Measurements from ENCODE around the gene ST3GAL2.
"Not testable (repeated sequence)": the region's sequence is repeated elsewhere in the genome, so short reads cannot be mapped to it uniquely, and the experiment has no call there.

The ST3GAL2 gene

GRCh38 chr16:70393662-70394061, 45.2 kb downstream of the ST3GAL2 start:
- Histone ChIP-seq H3K4me1 (peaks cover 25% of the 10 kb centered on the region), H3K36me3 (peaks cover 21% of the 10 kb centered on the region), H3K9me3 (no peaks in the 10 kb centered on the region), H3K4me3 (ENCODE audit: low read depth, low read length) (no peak overlapping the region), H3K27me3 (no peaks in the 10 kb centered on the region)
- no peak for DNase-seq
- TF ChIP-seq, protein P1, sequence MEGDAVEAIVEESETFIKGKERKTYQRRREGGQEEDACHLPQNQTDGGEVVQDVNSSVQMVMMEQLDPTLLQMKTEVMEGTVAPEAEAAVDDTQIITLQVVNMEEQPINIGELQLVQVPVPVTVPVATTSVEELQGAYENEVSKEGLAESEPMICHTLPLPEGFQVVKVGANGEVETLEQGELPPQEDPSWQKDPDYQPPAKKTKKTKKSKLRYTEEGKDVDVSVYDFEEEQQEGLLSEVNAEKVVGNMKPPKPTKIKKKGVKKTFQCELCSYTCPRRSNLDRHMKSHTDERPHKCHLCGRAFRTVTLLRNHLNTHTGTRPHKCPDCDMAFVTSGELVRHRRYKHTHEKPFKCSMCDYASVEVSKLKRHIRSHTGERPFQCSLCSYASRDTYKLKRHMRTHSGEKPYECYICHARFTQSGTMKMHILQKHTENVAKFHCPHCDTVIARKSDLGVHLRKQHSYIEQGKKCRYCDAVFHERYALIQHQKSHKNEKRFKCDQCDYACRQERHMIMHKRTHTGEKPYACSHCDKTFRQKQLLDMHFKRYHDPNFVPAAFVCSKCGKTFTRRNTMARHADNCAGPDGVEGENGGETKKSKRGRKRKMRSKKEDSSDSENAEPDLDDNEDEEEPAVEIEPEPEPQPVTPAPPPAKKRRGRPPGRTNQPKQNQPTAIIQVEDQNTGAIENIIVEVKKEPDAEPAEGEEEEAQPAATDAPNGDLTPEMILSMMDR (IDR thresholded peaks at IDR 0.05; ENCODE audit: low read depth, low read length): no peak

GRCh38 chr16:70392606-70393005, 46.3 kb downstream of the ST3GAL2 start:
- no peaks in the 10 kb centered on the region for H3K27me3 ChIP-seq
- H3K4me3 ChIP-seq (ENCODE audit: low read depth, low read length): no peak overlapping the region
- TF ChIP-seq, protein P1 (IDR thresholded peaks at IDR 0.05; ENCODE audit: low read depth, low read length): no peak
- H3K4me1 ChIP-seq: peaks cover 25% of the 10 kb centered on the region
- DNase-seq: no peak
- H3K9me3 ChIP-seq: no peaks in the 10 kb centered on the region
- peaks cover 17% of the 10 kb centered on the region for H3K36me3 ChIP-seq

DNA sequence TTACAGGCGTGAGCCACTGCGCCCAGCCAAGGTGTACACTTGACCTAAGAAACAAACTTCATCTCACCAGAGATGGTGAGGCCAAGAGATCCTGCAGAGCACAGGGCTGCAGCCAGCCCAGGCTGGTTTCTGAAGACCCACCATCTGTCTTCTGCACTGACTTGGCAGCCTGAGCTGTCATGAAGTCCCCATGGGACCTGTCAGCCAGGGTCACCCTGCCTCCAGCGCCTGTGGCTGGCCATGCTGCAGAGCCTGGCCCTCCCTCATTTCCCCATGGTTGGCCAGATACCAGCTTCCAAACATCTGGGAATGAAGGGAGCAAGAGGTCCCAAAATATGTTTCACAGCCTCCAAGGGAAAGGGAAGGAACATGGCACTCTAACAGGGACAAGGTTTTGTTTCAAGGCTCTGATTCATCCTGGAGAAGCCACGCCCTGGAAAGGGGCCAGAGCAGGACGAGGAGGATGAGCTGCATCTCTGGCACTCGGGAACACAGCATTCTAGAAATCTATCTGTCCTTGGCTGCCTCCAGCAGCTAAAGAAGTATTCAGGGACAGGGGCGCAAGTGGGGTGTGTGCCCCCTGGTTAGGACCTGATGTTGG, 46.9 kb downstream of the ST3GAL2 start:
- peak; percentile 84 for DNase-seq
- TF ChIP-seq, protein P1 (IDR thresholded peaks at IDR 0.05; ENCODE audit: low read depth, low read length): no peak
- peaks cover 21% of the 10 kb centered on the region for H3K36me3 ChIP-seq

DNA sequence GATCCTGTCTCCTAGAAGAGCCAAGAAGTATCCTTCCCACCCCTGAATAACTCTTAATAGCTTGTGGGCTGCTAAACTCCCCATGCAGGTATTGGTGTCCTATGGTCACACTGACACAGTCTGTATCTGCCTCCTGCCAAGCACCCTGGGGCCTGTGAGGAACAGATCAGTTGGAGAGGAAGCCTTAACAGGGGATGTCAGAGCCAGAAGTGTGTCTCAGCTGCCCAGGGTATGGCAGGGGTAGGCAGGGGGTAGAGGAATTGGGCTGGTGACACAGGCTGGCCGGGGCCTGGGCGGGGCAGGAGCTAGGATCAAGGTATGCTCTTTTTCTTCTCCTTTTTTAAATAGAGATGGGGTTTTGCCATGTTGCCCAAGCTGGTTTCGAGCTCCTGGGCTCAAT, 47.5 kb downstream of the ST3GAL2 start:
- Histone ChIP-seq H3K4me1 (peaks cover 20% of the 10 kb centered on the region), H3K4me3 (ENCODE audit: low read depth, low read length) (no peak overlapping the region), H3K9me3 (no peaks in the 10 kb centered on the region), H3K36me3 (peaks cover 25% of the 10 kb centered on the region), H3K27me3 (no peaks in the 10 kb centered on the region)
- no peak for DNase-seq
- TF ChIP-seq, protein P1 (IDR thresholded peaks at IDR 0.05; ENCODE audit: low read depth, low read length): no peak

More for the DNA sequence above, 46.9 kb downstream of the ST3GAL2 start:
- no peaks in the 10 kb centered on the region for H3K9me3 ChIP-seq
- no peak overlapping the region for H3K4me3 ChIP-seq (ENCODE audit: low read depth, low read length)
- H3K4me1 ChIP-seq: peaks cover 20% of the 10 kb centered on the region
- no peaks in the 10 kb centered on the region for H3K27me3 ChIP-seq

GRCh38 chr16:70390774-70391173, 48.1 kb downstream of the ST3GAL2 start:
- no peak overlapping the region for H3K4me3 ChIP-seq (ENCODE audit: low read depth, low read length)
- peaks cover 20% of the 10 kb centered on the region for H3K4me1 ChIP-seq
- TF ChIP-seq, protein P1 (IDR thresholded peaks at IDR 0.05; ENCODE audit: low read depth, low read length): no peak
- peaks cover 25% of the 10 kb centered on the region for H3K36me3 ChIP-seq
- DNase-seq: no peak
- H3K27me3 ChIP-seq: no peaks in the 10 kb centered on the region
- H3K9me3 ChIP-seq: no peaks in the 10 kb centered on the region

DNA sequence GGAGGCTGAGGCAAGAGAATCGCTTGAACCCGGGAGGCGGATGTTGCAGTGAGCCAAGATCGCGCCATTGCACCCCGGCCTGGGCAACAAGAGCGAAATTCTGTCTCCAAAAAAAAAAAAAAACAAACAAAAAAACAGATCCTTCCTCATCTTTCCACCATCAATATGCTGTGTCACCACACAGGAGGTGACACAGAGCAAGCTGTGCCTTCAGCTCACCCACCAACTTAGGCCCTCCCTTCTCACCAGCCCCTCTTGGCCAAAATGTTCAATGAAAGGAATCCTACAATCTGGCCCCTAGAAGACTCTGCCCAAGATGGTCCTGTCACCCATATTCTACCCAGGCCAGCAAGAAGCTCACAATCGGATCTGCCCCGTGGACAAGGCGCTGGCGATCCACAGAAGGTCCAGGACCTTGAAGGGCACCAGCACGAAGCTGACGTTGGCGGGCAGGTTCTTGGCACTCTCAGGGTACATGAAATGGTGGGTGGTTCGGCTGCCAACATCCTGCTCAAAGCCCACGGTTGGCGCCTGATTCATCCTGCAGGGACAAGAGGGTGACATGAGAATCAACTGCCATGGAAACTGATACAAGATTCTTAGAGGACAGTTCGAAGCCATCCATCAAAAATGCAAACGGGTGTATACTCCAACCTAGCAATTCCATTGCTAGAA, 50.8 kb downstream of the ST3GAL2 start:
- H3K4me3 ChIP-seq (ENCODE audit: low read depth, low read length): no peak overlapping the region
- no peak for DNase-seq
- peaks cover 25% of the 10 kb centered on the region for H3K36me3 ChIP-seq
- no peaks in the 10 kb centered on the region for H3K9me3 ChIP-seq
- peaks cover 16% of the 10 kb centered on the region for H3K4me1 ChIP-seq
- TF ChIP-seq, protein P1 (IDR thresholded peaks at IDR 0.05; ENCODE audit: low read depth, low read length): no peak
- H3K27me3 ChIP-seq: no peaks in the 10 kb centered on the region

GRCh38 chr16:70386289-70386986, 52.5 kb downstream of the ST3GAL2 start:
- H3K27me3 ChIP-seq; DNase-seq; H3K4me3 ChIP-seq (ENCODE audit: low read depth, low read length); H3K9me3 ChIP-seq; H3K4me1 ChIP-seq: not testable (repeated sequence)
- H3K36me3 ChIP-seq: peaks cover 22% of the 10 kb centered on the region
